AG09319 (cell line): ENCODE measurements around the gene TRIM33.

Experiments used
- DNase-seq: peaks from one replicate; pipeline ENCODE4 v3.0.0-alpha.2; 2010; ENCODE audit warnings: low read depth; ENCODE audit errors: extremely low read depth
- CTCF ChIP-seq: IDR thresholded peaks from 2 replicates; pipeline ENCODE4 v1.5.1; 2011; ENCODE audit warnings: low read depth, mild to moderate bottlenecking, inconsistent platforms, low read length, moderate library complexity

Gene TRIM33

GRCh38 chr1:114441332-114441731 is 69.7 kb downstream of the TRIM33 start:
- DNase-seq, result no peak
- no peak for TF ChIP-seq CTCF

- no peak for TF ChIP-seq CTCF
- DNase-seq, result no peak
Measured at GRCh38 chr1:114439369-114439768, 71.6 kb downstream of the TRIM33 start.

- no peak for TF ChIP-seq CTCF
- no peak for DNase-seq
Measured at GRCh38 chr1:114437812-114438211, 73.2 kb downstream of the TRIM33 start.

GRCh38 chr1:114436799-114437198 is 74.2 kb downstream of the TRIM33 start:
- no peak for TF ChIP-seq CTCF
- no peak for DNase-seq

GRCh38 chr1:114435088-114435715 is 75.8 kb downstream of the TRIM33 start:
- no peak for DNase-seq
- no peak for TF ChIP-seq CTCF

- no peak for TF ChIP-seq CTCF
- DNase-seq, result no peak
Measured at GRCh38 chr1:114431026-114431425, 80.0 kb downstream of the TRIM33 start.

GRCh38 chr1:114428083-114428754 is 82.8 kb downstream of the TRIM33 start:
- peak; percentile 43 for TF ChIP-seq CTCF
- DNase-seq, result no peak
